ENCODE data around the gene C1orf159.
A peak's percentile ranks its signal among the peaks of the same experiment; 100 is the strongest.
"Not testable (repeated sequence)": the region's sequence is repeated elsewhere in the genome, so short reads cannot be mapped to it uniquely, and the experiment has no call there.

Gene C1orf159

DNA sequence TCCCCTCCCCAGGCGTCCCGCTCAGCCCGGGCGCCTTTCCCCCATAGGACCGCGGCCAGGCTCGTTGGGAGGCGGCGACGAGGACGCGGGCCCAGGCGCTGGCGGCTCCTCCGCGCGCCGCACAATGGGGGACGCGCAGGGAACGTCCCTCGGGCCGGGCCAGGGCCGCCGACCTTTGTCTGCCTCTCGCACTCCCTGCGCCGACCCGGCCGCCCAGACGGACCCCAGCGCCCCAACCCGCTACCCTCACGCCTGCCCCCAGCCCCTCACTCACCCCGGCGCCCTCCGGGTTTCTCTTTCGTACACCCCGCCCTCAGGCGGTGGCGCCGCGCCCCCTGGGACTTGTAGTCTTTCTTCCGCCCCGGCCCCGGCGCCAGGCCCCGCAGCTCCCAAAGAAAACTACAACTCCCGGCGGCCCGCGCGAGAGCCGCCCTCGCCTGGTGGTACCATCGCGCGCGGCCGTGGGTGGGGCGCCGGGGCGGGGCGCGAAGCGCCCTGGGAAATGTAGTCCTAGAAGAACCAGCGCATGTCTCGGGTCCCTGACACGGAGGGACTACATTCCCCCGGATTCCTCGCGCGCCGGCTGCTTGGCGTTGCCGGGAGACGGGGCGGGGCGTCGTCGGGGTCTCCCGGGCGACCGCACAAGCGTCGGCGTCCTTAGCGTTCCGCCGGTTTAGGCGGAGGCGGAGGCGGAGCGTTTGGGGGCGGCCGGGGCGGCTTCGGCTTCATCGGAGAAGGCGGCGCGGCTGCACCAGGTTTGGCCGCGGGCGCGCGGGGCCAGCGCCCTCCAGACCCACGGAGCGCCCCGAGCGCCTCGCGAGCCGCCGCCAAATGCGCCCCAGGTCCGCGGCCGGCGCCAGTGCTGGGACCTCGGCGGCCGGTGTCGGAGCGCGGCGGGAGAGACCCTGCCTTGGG, at the start of gene C1orf159:
C1orf159 (minus strand) TSS at position 304 of the 915 bp plus-strand sequence. CDS start 24,546 bp downstream, outside the sequence.
- peak; percentile 96 for DNase-seq (ENCODE audit: low read depth)

GRCh38 chr1:1165485-1165884, 49.6 kb upstream of the C1orf159 start:
- DNase-seq (ENCODE audit: low read depth): no peak

- DNase-seq (ENCODE audit: low read depth): no peak
Observed at GRCh38 chr1:1164701-1165451, 49.0 kb upstream of the C1orf159 start.

DNA sequence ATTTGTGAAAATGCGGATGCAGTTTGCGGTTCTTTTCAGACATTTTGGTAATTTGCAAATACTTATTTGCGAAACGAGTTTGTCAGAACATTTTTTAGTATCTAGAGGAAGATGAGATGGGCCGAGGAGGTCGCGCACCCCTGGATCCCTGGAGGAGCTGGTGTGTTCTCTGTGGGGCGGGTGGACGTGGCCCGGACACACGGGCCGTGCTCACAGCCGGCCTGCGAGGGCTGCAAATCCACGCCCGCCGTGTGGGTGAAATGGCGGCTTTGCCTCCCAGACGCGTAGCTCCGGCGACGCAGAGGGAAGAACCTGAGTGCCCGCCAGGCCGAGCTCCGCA, 48.4 kb upstream of the C1orf159 start:
- DNase-seq (ENCODE audit: low read depth): no peak

- DNase-seq (ENCODE audit: low read depth): no peak
Observed at GRCh38 chr1:1163538-1164070, 47.7 kb upstream of the C1orf159 start.

GRCh38 chr1:1162597-1163537, 47.0 kb upstream of the C1orf159 start:
- no peak for DNase-seq (ENCODE audit: low read depth)

- no peak for DNase-seq (ENCODE audit: low read depth)
Observed at GRCh38 chr1:1161683-1162079, 45.8 kb upstream of the C1orf159 start.

GRCh38 chr1:1161078-1161682, 45.3 kb upstream of the C1orf159 start:
- DNase-seq (ENCODE audit: low read depth): no peak

DNA sequence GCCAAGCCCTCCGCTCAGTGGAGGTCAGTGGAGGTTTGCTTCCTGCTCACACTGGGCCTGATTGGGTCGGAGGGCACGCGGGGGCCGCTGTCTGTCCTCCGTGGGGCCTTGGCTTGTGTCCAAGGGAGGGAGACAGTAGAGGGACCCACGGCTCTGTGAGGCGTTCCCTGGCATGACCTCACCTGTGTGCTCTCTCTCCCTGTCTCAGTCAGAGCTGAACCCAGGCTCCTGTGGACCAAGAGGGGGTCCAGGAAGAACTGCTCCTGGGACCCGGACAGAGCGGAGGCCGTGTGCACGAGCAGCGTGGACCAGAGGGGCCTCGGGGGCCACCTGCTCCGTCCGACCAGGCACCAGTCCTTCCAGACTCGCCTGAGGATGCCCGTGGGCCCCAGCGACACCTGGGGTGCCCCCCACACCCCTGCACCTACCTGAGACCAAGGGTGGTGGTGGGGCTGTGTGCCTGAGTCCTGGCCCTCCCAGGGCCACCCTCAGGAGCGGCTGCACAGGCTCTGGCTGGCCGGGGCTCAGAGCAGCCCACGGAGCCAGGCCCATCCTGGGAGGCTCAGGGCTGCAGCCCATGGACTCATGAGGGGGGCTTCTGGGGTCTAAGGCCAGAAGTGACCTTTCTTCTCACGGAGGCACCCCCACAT, 44.5 kb upstream of the C1orf159 start:
- DNase-seq (ENCODE audit: low read depth): no peak

DNA sequence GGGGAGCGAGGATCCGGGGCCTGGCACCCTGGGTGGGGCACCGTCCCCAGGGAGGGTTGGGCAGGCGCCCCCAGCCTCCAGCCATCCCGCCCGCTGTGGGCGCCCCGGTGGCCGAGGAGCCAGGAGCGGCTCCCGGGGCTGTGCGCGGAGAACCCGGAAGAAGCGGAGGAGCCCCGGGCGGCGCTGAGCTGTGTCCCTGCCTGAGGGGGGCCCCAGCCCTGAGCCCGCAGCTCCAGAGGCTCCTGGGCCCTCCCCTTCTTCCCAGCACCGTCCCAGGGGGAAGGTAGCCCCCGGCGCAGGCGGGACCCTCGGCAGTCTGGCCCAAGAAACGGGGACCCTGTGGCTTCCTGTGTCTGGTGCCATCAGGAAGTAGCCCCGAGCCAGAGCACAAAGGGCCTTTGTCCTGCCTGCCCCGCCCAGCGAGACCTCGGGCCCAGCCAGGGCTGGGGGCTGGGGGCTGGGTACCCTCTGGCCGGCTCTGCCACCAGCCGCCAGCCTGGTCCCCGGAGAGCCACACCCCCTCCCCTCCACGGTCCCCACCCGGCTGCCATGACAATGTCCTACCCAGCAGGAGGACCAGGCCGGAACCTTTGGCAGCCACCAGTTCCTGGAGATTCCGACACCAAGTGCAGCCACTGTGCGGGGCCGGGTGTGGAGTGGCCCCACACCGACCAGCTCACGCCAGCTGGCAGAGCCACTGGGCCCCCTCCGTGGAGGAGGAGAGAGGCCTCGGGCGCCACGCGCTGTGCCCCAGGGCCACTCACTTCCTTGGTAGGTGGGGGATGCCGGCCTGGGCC, 42.2 kb upstream of the C1orf159 start:
- no peak for DNase-seq (ENCODE audit: low read depth)

DNA sequence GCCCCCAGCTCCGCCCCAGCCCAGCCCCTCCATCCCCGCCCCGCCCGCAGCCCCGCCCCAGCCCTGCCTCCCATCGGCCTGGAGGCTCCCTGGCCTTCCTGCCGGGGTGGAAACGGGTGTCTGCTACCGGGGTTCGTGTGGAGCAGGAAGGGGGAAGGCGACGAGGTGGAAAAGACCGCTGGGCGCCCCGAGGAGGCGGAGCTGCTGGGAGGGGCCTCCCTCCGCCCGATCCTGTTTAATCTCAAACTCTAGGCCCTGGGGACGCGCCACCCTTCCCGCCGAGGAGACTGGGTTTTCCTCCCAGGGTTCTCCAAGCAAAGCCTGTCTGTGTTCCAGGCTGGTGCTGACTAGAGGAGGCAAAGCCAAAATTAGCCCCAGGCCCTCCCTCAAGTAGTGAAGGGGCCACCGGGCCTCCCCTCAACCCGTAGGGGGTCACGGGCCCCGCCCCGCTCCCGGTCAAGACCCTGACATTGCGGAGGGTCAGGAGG, 41.6 kb upstream of the C1orf159 start:
- DNase-seq (ENCODE audit: low read depth): peak; percentile 32

DNA sequence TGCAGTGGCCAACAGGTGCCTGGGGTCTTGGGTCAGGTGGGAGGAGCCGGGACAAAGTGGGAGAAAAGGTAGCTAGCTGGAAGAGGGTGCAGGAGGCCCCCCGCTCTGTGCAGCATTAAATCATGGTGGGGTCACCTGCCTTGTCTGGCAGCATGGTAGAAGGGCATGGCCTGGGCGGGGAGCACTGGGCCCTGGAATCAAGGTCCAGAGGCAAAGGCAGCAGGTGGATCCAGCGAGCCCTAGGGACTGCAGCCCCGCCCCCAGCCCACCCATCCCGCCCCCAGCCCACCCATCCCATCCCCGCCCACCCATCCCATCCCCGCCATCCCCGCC, 41.1 kb upstream of the C1orf159 start:
- DNase-seq (ENCODE audit: low read depth): no peak

GRCh38 chr1:1156140-1157032, 40.5 kb upstream of the C1orf159 start:
- no peak for DNase-seq (ENCODE audit: low read depth)

DNA sequence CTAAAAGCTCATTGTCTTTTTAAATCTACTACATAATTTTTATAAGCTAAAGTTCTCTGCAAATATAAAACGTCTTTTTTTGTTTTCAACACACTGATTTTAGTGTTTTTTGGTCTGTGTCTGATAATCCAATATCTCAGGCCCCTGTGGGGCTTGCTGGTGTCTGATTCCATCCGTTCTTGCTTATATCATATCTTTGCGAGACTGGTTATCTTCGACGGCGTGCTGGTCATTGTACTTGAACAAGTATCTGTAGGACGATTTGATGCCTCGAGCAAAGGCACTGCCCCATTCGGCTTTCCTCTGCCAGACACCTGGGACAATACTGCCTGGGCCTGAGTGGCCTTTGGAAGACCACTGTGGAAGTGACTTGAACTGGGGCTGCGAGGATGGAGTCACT, 39.4 kb upstream of the C1orf159 start:
- no peak for DNase-seq (ENCODE audit: low read depth)

GRCh38 chr1:1153874-1154273, 38.0 kb upstream of the C1orf159 start:
- DNase-seq (ENCODE audit: low read depth): no peak

DNA sequence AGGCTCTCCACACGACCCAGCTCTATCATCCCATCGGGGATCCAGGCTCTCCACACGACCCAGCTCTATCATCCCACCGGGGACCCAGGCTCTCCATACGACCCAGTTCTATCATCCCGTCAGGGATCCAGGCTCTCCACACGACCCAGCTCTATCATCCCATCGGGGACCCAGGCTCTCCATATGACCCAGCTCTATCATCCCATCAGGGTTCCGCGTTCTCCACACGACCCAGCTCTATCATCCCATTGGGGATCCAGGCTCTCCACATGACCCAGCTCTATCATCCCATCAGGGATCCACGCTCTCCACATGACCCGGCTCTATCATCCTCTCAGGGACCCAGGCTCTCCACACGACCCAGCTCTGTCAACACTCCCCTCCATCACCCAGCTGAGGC, 37.3 kb upstream of the C1orf159 start:
- DNase-seq (ENCODE audit: low read depth): not testable (repeated sequence)

GRCh38 chr1:1152431-1152830, 36.5 kb upstream of the C1orf159 start:
- DNase-seq (ENCODE audit: low read depth): not testable (repeated sequence)

- DNase-seq (ENCODE audit: low read depth): no peak
Observed at GRCh38 chr1:1151306-1151705, 35.4 kb upstream of the C1orf159 start.

DNA sequence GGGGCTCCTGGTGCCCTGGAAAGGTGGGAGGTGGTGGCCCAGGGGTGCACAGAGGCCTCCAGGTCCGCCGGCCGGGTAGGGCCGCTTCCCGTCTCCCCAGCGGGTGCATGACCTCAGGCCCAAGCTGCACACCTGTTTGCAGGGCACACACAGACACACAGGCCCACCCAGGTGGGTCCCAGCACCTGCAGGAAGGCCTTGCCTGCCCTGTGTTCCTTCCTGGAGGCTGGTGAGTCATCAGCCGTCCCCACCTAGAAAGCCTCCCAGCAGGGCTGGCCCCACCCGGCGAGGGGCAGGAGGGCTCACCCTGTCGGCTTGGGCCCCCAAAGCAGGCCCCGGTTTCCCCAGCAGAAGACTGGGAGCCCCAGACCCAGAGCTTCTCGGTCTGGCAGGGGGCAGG, 34.2 kb upstream of the C1orf159 start:
- DNase-seq (ENCODE audit: low read depth): no peak
